NCI-H460 (cell line): ENCODE data around the gene PDK2. TPM values are rescaled to one million over a fixed set of nuclear protein-coding genes. Genes with fewer than 3 reads are reported as not detected.
"Not testable (repeated sequence)": the region's sequence is repeated elsewhere in the genome, so short reads cannot be mapped to it uniquely, and the experiment has no call there.

Source experiments
- DNase-seq: peaks from one replicate; pipeline ENCODE4 v3.0.0-alpha.2; 2016; ENCODE audit warnings: low read depth; ENCODE audit errors: extremely low read depth
- total RNA-seq: library from RNA; depleted of rRNA; stranded (reverse); fragments of >200 nt; shearing (Covaris generic); gene quantifications from 2 replicates; pipeline ENCODE4 v1.2.3, GENCODE V29; 2014

Gene PDK2
- total RNA-seq, 1 experiment from 2014 or later, result 3.9 TPM

DNA sequence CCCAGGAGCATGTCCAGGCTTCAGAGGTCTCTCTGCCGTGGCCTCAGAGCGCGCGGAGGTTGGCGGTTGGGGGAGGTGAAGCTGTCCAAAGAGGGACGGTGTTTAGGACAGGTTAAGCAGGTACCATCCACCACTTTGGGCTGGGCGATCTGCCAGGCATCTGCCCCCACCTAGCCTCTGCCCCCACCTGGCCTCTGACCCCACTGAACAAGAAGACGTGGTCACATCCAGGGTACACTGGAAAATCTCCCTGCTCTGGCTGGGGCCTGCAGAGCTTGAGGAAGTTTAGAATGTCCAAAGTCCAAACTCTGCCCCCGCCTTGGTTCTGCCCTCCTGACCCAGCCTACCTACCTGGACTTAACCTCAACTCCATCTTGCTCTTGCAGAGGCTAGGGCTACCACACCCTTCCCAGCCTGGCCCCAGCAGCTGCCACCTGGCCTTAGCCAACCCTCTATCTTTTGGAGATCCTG lies 37.6 kb upstream of the PDK2 start:
- no peak for DNase-seq

DNA sequence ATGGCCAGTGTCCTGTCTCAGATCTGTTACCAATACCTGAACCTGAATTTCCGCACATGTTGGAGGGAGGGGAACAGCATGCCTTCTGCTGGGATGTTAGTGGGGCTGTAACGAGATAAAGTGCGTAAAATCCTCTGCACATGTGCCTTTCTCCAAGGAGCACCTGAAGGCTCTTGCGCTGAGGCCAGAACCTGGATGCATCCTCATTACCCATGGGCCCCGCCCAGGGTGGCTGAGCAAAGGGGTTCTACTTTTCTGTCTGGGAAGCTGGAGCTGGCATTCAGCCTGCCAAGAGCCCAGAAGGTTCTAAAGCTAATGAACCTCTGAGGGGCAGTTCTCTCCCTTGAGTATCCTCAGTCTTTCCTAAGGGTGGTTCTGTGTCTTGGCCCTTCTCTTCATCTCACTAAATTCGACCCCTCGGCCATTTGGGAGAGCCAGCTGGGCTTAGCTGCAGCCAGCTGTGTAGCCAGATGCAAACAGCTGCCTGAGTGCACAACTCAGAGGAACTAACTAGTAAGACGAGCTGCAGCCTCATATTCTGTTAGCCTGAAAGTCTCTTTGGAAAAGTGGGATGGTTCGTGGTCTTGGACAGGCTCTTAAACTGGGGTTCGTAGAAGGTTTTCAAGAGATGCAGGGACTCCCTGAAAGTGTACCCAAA lies 36.7 kb upstream of the PDK2 start:
- DNase-seq, result no peak

DNA sequence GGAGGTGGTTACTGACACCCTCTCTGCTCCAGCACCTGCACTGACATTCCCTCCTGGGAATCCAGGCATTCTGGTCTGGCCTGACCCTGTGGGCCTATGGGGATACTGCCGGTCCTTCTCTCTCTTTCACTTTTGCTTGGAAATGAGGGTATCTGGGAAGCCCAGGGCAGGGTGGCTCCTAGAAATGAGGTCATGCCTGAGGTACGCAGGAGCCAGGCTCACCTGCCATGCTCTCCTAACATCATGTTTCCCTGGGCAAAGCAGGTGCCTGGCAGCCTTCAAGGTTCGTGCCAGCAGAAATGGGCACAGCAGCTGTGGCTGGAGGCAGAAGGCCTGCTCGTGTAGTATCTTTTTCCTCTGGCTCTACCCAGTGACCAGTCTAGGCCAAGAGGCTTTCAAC lies 35.9 kb upstream of the PDK2 start:
- no peak for DNase-seq

DNA sequence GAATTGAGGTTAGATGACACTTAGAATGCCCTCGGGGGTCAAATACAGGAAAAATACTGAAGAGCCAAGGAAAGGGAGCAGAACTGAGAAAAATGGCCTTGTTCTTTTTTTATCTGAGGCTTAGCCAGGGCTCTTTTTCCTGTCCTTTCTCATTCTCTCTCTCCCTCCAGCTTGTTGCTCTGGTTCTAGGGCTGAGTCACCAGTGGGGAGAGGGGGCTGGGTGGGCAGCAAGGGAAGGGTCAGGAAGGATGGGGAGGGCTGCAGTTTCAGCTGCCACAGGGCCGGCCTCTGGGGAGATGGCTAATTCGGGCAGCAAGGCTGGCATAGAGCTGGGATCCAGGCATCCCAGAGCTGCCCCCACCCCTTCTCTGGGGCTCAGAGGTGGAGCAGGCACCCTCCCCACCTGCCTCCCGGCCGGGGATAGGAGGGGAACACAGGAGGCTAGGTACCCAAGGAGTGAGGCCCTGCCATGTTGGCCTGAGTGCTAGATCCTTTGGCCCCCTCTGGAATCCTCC lies 35.3 kb upstream of the PDK2 start:
- DNase-seq, result no peak

DNA sequence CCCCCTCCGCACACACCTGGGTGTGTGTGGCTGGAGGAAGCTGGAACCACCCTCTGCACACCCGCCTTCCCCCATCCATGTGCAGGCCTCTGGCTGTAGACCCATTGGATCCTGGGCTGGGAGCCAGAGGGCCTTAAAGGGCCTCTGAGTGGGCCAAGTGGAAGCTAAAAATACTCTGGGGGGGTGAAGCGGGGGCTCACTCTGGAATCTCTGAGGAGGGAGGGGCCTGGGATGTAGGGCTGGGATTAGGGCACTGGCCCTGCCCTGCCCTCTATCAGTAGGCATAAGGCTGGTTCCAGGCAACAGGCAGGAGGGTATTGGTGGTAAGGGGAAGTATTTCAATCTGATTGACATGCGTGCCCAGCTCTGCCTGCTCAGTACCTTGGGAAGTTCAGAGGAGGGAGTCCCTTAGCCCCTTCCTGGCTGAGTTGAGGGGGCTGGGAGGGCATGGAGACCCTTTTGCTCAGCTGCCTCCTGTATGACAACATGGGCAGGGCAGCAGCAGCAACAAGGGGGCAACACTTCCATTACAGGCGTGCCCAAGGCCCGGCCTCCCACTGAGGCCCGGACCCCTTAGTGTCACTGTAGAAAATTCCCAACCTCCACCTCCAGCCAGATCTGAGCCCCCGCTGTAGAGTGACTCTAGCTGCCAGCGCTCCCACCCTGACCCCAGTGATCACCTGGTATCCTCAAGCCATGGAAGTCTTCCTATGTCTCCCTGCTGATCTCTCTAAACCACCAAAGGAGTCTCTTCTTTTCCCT lies 34.0 kb upstream of the PDK2 start:
- DNase-seq, result no peak

DNA sequence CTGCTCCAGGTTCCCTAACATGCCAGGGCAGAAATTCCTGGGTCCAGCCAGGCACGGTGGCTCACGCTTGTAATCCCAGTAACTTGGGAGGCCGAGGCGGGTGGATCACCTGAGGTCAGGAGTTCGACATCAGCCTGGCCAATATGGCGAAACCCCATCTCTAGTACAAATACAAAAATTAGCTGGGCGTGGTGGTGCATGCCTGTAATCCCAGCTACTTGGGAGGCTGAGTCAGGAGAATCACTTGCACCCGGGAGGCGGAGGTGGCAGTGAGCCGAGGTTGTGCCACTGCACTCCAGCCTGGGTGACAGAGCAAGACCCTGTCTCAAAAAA lies 33.5 kb upstream of the PDK2 start:
- DNase-seq, result not testable (repeated sequence)

DNA sequence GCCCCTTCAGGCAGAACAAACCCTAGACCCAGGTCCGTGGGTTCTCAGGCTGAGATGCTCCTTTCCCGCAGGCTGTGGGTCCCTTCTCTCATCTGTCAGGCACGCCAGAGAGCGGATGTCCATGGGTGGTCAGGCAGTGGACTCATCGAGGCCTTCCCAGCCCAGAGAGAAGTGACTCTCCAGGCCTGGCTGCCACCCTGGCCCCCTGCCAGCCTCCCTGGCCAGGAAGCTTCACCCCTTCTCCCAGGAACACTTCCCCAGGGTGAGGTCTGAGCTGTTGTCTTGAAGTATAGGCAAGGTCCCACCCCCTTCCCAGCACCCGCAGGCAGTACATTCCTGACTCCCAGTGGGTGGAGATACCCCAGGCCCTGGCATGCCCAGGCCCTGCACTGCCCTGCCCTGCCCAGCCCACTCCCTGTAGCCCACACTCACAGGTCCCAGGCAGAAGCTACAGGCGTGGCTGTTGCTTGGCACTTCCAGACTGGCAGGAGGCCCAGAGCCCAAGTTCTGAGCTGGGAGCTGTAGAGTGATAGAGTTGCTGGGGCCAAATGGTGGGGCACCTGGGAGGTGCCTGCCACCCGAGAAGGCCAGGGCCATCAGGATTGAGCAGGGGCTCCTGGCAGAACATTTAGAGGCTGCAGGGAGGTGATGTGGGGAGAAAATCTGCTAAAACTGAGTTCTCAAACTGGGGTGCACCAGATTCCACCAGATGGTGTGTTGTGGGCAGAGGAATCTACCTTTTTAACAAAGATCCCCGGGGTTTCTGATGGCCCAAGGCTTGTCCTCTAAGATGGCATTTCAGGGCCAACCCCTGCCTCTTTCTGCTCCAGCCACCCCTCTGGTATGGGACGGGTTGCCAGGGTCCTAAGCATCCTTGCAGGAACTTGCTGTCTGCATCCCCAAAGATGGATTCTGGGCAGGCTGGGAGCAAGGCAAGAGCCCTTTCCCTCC lies 32.6 kb upstream of the PDK2 start:
- DNase-seq, result peak; percentile 77

DNA sequence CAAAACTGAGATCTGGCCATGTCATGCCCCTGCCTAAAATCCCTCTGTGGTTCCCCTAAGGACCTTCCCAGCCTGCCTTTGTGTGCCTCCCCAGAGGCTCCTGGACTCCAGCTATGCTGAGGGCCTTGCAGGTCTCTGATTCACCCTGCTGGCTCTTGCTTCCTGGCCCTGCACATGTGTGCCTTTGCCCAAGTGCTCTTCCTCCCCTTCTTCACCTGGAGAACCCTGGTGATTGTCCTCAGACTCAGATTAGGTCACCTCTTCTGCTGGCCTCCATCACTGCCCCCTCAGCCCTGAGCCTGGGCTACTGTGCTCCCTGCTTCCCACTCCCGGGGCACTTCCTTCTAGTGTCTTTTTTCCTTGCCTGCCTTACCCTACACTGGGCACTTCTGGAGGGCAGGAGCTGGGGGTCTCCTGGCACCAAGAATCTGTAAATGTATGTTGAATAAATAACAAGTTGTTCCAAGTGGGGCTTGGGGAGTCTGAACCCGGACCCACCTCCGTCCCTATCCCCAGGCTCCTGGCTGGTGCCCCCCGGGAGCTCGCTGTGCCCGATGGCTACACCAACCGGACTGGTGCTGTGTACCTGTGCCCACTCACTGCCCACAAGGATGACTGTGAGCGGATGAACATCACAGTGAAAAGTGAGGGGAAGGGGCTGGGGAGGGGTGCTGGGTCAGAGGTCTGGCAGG lies 31.4 kb upstream of the PDK2 start:
- DNase-seq, result no peak

DNA sequence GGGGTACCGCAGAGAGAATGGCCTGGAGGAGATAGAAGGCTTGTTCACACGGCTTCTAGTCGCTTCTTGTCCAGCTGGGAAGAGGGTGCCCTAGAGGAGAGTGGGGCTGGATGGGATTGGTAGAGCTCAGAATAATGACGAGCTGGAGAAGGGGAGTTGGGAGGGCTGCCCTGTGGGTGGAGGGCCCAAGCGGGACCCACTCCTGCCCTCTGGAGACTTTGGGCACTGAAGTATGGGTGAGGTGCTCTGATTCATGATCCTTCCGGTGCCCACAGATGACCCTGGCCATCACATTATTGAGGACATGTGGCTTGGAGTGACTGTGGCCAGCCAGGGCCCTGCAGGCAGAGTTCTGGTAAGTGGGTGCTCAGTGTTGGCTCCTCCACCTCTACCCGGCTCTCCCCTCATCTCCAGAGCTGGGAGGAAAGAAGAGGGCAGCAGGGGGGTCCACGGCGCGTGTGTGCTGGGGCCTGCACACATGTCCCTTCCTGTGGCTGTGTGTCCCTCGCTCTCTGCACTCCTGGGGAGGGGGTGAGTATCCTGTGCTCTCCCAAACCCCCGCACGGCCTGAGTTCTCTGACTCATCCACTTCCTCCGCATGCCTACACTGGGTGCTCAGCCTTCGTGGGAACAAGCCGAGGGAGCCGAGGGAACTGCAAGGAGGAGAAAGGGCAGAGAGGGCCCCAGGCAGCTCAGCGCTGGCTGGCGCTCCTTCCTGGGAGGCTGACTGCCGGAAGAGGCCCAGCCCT lies 30.7 kb upstream of the PDK2 start:
- DNase-seq, result peak; percentile 78

DNA sequence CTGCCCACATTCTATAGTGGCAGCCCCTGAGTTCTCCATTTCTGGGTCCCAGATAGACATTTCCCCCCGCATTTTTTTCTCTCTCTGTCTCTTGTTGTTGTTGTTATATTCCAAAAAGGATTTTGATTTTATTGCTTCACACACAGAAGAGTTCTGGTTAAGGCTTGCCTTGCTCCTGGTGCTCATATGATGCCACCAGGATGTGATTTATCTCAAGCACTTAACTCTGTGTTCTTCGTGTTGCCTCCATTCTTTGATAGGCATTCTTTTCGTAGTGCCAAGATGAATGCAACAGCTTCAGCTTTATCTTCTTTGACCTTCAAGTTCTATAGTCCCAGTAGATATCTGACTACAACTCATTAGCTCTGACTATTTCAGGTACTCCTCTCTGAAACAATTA lies 30.1 kb upstream of the PDK2 start:
- DNase-seq, result no peak

DNA sequence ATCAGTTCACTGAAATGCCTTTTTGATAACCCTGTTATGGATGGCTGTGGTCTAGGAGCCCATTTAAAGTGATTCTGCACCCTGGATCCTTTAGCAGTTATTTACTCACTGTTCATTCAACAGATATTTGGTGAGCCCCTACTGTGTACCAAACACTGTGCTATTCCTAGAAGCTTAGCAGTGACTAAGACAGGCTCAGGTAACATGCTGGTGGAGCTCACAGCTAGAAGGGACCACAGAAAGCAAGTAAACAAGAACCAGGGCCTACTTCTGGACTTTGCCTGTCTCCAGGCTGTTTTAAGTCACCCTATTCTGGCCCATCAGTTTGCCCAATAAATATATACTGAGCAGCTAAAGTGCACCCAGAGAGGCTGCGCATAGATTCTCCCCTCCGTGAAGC lies 28.2 kb upstream of the PDK2 start:
- DNase-seq, result no peak

DNA sequence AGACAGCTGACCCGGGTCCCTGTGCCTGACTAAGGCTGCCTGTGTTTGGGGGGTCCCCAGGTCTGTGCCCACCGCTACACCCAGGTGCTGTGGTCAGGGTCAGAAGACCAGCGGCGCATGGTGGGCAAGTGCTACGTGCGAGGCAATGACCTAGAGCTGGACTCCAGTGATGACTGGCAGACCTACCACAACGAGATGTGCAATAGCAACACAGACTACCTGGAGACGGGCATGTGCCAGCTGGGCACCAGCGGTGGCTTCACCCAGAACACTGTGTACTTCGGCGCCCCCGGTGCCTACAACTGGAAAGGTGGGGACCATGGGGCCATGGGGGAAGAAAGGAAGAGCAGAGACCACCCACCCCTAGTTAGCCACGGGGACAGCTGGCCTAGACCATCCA lies 27.2 kb upstream of the PDK2 start:
- no peak for DNase-seq

DNA sequence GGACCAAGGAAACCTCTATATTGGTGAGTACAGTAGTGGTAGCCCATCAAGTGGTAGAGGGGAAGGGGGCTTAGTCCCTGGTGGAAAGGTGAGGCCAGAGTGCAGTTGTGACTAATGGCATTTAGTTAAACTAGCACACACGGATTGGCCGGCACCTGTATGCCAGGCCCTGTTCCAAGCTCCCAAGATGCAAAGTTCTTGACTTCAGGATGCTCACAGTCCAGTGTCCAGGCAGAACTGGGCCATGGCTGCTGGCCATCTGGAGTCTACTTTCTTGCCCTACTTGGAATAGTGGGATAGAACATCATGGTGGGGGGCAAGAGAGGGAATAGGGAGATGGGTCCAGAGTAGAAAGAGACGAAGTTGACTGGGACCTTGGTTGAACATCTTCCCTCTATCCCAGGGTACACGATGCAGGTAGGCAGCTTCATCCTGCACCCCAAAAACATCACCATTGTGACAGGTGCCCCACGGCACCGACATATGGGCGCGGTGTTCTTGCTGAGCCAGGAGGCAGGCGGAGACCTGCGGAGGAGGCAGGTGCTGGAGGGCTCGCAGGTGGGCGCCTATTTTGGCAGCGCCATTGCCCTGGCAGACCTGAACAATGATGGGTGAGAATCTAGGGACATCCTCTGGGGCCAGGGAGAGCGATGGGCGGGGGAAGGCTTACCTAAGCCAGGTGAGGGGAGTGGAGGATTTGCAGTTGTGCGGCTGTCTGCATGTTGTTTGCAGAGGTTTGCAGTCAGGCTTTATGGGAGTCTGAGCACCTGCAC lies 24.1 kb upstream of the PDK2 start:
- DNase-seq, result no peak

DNA sequence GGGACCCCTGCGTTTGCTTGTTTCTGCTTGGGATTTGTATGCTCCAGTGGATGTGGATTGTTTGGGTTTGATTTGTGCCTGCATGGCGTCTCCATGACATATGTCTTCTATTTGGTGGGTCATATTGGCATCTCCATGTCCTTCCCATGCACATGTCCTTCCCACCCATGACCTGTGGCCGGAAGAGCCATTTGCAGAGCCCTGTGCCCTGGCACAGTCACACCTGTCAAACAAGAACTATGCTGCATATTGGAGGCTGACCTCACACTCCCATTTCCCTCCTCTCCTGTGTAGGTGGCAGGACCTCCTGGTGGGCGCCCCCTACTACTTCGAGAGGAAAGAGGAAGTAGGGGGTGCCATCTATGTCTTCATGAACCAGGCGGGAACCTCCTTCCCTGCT lies 23.5 kb upstream of the PDK2 start:
- no peak for DNase-seq

DNA sequence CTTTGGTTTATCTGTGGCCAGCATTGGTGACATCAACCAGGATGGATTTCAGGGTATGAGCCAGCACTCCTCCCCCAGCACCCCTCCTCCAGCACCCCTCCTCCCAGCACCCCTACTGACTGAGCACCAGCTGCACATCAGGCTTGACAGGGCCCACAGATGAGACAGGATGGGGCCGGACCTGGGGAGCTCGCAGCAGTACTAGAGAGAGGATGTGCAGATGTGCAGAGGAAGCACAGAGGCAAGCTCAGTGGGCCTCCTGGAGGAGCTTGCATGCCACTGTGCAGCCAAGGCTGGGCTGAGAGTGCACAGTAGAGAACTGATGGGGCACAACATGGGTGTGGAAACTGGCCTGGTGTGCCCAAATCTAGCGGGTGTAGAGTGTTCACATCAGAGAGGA lies 23.0 kb upstream of the PDK2 start:
- DNase-seq, result no peak

DNA sequence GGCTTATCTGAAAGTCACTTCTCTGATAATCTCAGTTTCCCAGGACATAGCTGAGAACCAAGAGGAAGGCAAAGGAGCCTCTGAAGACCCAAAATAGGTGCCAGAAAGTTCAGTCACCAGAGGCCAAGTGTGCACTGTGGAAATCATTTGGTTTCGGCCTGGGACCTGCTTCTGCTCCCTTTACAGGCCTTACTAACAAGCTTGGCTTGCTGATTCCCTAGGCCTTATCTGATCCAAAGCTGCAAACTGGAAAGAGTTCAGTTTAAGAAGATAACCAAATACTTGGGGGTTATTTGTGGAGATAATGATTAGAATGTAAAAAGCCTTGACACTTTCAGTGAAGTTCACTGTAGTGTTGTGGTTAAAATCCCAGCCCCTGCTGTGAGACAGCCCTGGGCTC lies 22.2 kb upstream of the PDK2 start:
- no peak for DNase-seq

DNA sequence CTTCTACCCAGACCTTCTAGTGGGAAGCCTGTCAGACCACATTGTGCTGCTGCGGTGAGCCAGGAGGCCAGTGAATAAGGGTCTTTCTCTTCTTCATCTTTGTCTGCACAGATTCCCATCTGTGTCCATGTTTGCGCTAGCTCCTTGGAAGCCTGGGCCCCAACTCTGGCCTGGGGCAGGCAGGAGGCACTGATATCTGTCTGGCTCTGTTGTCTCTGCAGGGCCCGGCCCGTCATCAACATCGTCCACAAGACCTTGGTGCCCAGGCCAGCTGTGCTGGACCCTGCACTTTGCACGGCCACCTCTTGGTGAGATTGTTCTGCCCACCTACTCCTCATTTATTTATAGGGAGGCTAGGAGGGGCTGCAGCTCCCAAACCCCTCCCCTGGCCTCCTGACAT lies 20.9 kb upstream of the PDK2 start:
- no peak for DNase-seq

DNA sequence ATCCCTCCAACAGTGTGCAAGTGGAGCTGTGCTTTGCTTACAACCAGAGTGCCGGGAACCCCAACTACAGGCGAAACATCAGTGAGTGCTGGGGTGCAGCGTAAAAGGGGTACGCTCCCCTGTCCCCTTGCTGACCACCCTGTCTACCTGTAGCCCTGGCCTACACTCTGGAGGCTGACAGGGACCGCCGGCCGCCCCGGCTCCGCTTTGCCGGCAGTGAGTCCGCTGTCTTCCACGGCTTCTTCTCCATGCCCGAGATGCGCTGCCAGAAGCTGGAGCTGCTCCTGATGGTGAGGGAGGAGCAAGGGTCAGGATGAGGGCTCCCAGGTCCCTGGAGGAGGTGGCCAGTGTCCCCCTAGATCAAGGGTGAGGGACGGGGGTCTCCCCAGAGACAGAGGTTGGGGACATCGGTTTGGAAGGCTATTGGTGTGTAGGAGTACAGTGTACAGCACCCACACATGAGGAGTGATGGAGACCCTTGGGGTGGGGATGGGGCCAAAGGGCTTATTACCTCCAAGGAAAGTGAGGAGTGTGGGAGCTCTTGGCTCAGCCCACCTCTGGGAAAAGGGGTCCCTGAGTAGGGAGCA lies 19.6 kb upstream of the PDK2 start:
- DNase-seq, result no peak

DNA sequence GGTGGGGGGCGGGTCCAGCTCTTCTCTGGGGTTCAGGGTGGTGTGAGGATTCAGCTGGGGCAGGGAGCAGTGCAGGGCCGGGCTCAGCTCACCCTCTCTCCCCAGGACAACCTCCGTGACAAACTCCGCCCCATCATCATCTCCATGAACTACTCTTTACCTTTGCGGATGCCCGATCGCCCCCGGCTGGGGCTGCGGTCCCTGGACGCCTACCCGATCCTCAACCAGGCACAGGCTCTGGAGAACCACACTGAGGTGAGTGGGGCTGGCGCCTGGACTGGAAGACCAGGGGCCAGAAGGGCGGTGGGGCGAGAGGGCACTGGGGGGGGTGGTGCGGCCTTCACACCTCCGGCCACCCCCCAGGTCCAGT lies 18.9 kb upstream of the PDK2 start:
- DNase-seq, result no peak
